ENCODE data around the gene FAM78B.

DNA sequence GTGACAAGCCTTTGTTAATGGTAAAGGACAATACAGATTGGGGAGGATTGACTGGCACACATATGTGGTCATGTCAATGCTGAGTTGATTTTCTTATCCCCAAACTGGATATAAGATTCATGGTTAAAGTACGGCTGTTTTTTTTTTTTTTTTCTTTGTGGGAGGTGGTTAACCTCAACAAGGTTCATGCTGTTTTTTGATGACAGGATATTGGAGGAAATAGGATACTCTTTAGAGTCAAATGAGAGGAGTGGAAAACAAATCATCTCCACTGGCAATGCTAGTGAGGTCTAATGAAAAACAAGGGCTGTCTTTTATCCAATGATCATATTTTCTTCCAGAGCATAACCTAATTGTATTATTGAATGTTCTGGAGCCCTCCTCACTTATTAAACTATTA is 140.2 kb downstream of the FAM78B start:
- no peak for TF ChIP-seq CTCF (conservative IDR thresholded peaks at IDR 0.05; ENCODE audit: low read depth, low read length)
- no peak for TF ChIP-seq EZH2 (IDR thresholded peaks at IDR 0.05; ENCODE audit: borderline replicate concordance, low read depth, low read length, poor library complexity, severe bottlenecking)
